Skeletal muscle satellite cell (primary cell): ENCODE data around the gene MRPL9. TPM values are rescaled to one million over a fixed set of nuclear protein-coding genes. Genes with fewer than 3 reads are reported as not detected.

Experiments used
- H3K27me3 ChIP-seq: 2 replicates; pipeline ENCODE4 v1.7.0; 2013; ENCODE audit warnings: low read length; ENCODE audit not compliant: control insufficient read depth, insufficient read depth
- H3K36me3 ChIP-seq: 2 replicates; pipeline ENCODE4 v1.7.0; 2013; ENCODE audit warnings: mild to moderate bottlenecking, control low read depth, low read length; ENCODE audit not compliant: insufficient read depth
- H3K4me1 ChIP-seq: 2 replicates; pipeline ENCODE4 v1.7.0; 2013; ENCODE audit warnings: low read length; ENCODE audit not compliant: control insufficient read depth, insufficient read depth
- H3K4me2 ChIP-seq: 2 replicates; pipeline ENCODE4 v1.7.0; 2013; ENCODE audit warnings: mild to moderate bottlenecking, low read length
- H3K4me3 ChIP-seq: 2 replicates; pipeline ENCODE4 v1.7.0; 2013; ENCODE audit warnings: low read length
- H3K9ac ChIP-seq: 2 replicates; pipeline ENCODE4 v1.7.0; 2013; ENCODE audit warnings: mild to moderate bottlenecking, low read depth, low read length, moderate library complexity
- H3K9me3 ChIP-seq: replicated peaks from 2 replicates; pipeline ENCODE4 v1.7.0; 2013; ENCODE audit warnings: mild to moderate bottlenecking, control low read depth, low read length
- total RNA-seq: library from RNA; depleted of rRNA; stranded (reverse); fragments of >200 nt; gene quantifications from 2 replicates; pipeline ENCODE4 v1.2.3, GENCODE V29; 2012; rRNA removed

The MRPL9 gene
- total RNA-seq = 85.0 and 104 TPM in 2 replicates

- peak within 1 kb of the TSS; percentile 74 for H3K4me3 ChIP-seq
- H3K9ac ChIP-seq = peak within 1 kb of the TSS; percentile 87
- no peaks in the 10 kb centered on the region for H3K9me3 ChIP-seq
- peak within 1 kb of the TSS; percentile 92 for H3K4me2 ChIP-seq
- peaks cover 30% of the 10 kb centered on the region for H3K36me3 ChIP-seq
- H3K27me3 ChIP-seq = no peaks in the 10 kb centered on the region
- peaks cover 15% of the 10 kb centered on the region for H3K4me1 ChIP-seq
Observed at GRCh38 chr1:151762941-151763921, at the start of gene MRPL9. TSS of gene MRPL9 (minus strand) at chr1:151763496. CDS start at chr1:151763479, 17 bp downstream.

GRCh38 chr1:151811181-151811580 is 47.9 kb upstream of the MRPL9 start:
- H3K4me3 ChIP-seq = peak overlapping the region; percentile 17
- H3K4me2 ChIP-seq = peak overlapping the region; percentile 50
- H3K4me1 ChIP-seq = peaks cover 8% of the 10 kb centered on the region
- H3K27me3 ChIP-seq = peaks cover 61% of the 10 kb centered on the region
- no peaks in the 10 kb centered on the region for H3K9me3 ChIP-seq
- H3K36me3 ChIP-seq = no peaks in the 10 kb centered on the region
- H3K9ac ChIP-seq = no peak overlapping the region

DNA sequence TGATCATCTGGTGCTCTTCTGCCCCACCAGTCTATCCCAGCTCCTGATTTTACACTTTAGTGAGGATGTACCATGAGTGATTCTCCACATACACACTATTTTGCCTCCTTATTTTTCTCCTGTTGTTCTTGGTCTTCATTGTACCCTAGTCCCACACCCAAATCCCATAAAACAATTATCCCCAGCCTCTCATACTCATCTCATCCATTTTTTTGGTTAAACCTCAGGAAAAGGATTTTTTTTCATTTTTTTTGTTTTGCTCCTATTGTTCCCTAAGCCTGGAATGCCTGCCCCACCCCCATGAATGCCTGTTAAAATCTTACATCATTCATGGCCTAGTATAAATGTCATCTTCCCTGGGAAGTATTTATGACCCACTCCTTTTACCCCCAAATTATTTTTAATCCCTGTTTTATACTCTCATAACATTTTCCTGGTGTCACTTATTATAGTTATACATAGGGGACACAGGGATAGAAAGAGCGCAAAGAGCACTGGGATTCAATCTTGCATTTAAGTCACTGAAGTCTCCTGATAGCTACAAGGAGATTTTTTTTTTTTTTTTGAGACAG is 46.8 kb upstream of the MRPL9 start:
- H3K27me3 ChIP-seq = peaks cover 63% of the 10 kb centered on the region

GRCh38 chr1:151809290-151809984 is 46.1 kb upstream of the MRPL9 start:
- Histone ChIP-seq H3K9ac (no peak overlapping the region), H3K36me3 (no peaks in the 10 kb centered on the region)

More for the DNA sequence above, 46.8 kb upstream of the MRPL9 start:
- Histone ChIP-seq H3K4me1 (peaks cover 8% of the 10 kb centered on the region), H3K9ac (no peak overlapping the region), H3K9me3 (no peaks in the 10 kb centered on the region), H3K4me2 (no peak overlapping the region), H3K36me3 (no peaks in the 10 kb centered on the region), H3K4me3 (no peak overlapping the region)

DNA sequence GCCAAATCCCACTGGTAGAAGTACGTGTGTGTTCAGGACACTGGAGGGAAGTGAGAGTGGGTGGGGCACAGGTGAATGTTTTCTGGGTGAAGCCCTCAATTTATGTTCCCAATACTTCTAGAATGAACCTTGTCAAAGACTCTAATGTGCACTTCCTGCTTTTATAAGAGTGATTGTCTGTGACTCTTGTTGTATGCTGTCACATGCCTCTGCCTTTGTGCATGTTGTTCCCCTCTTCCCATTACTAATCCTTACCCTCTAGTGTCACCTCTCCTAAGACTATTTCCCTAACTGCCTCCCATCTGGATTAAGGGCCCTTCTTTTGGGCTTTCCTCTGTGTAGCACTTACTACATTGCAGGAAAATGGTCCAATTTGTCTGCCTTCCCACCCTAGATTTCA is 44.5 kb upstream of the MRPL9 start:
- H3K27me3 ChIP-seq = peaks cover 69% of the 10 kb centered on the region

More at GRCh38 chr1:151809290-151809984, 46.1 kb upstream of the MRPL9 start:
- no peak overlapping the region for H3K4me3 ChIP-seq
- no peak overlapping the region for H3K4me2 ChIP-seq
- H3K4me1 ChIP-seq = peaks cover 8% of the 10 kb centered on the region
- no peaks in the 10 kb centered on the region for H3K9me3 ChIP-seq
- peaks cover 65% of the 10 kb centered on the region for H3K27me3 ChIP-seq

GRCh38 chr1:151807131-151807530 is 43.8 kb upstream of the MRPL9 start:
- H3K27me3 ChIP-seq = peaks cover 72% of the 10 kb centered on the region
- H3K4me2 ChIP-seq = no peak overlapping the region
- H3K4me1 ChIP-seq = peaks cover 8% of the 10 kb centered on the region
- no peaks in the 10 kb centered on the region for H3K36me3 ChIP-seq
- H3K9ac ChIP-seq = no peak overlapping the region
- H3K9me3 ChIP-seq = no peaks in the 10 kb centered on the region
- no peak overlapping the region for H3K4me3 ChIP-seq

More for the DNA sequence above, 44.5 kb upstream of the MRPL9 start:
- no peak overlapping the region for H3K4me3 ChIP-seq
- H3K9me3 ChIP-seq = no peaks in the 10 kb centered on the region
- H3K36me3 ChIP-seq = no peaks in the 10 kb centered on the region
- no peak overlapping the region for H3K9ac ChIP-seq
- H3K4me1 ChIP-seq = peaks cover 8% of the 10 kb centered on the region
- H3K4me2 ChIP-seq = no peak overlapping the region

DNA sequence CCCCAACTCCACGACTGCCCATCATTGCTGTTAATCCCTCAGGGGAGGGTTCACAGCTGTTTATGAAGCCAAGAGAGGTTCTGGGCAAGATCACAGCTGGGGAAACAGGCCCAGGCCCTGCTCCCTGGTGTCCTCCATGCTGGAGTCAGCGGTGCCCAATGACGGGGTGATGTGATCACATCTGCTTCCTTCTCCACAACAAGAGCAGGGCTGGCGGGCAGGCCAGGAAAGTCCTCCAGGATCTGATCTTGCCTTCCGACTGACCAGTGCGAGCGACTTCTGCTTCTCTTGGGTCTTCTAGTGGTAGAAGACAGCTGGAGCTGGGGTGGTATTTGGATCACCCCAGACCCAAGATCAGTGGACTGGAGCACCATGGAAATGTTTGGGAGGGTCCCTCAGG is 42.9 kb upstream of the MRPL9 start:
- Histone ChIP-seq H3K36me3 (no peaks in the 10 kb centered on the region), H3K9me3 (no peaks in the 10 kb centered on the region), H3K9ac (no peak overlapping the region), H3K4me1 (peaks cover 2% of the 10 kb centered on the region), H3K4me3 (no peak overlapping the region), H3K27me3 (peaks cover 81% of the 10 kb centered on the region), H3K4me2 (no peak overlapping the region)

GRCh38 chr1:151805066-151805820 is 41.9 kb upstream of the MRPL9 start, which contains the start of gene LINGO4:
TSS of gene LINGO4 (minus strand) at chr1:151805419. CDS start at chr1:151802704, 2,715 bp downstream.
- Histone ChIP-seq H3K4me2 (no peak within 1 kb of the TSS), H3K36me3 (no peaks in the 10 kb centered on the region), H3K27me3 (peaks cover 90% of the 10 kb centered on the region), H3K4me3 (no peak within 1 kb of the TSS), H3K9ac (no peak within 1 kb of the TSS), H3K9me3 (no peaks in the 10 kb centered on the region), H3K4me1 (no peaks in the 10 kb centered on the region)

DNA sequence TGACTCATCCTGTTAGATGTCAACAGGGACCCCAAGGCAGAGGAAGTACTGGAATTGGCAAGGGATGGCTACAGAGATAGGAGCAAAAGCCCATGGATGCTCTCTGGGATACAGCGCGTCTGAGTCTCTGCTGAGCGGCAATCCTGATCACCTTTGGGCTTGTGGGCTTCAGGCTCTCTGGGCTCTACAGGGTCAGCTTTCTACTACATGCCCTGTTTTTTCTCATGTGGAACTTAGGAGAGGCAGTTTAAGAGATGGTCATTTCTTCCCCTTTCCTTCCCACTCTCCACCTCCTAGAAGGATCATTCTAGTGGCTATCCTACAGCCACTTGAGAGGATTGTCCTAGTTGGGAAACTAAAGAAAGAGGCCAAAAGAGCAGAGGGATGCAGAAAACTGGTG is 40.6 kb upstream of the MRPL9 start:
- Histone ChIP-seq H3K4me3 (no peak overlapping the region), H3K9me3 (no peaks in the 10 kb centered on the region), H3K27me3 (peaks cover 98% of the 10 kb centered on the region), H3K9ac (no peak overlapping the region), H3K4me1 (no peaks in the 10 kb centered on the region), H3K36me3 (no peaks in the 10 kb centered on the region), H3K4me2 (no peak overlapping the region)

GRCh38 chr1:151803164-151803563 is 39.9 kb upstream of the MRPL9 start:
- Histone ChIP-seq H3K27me3 (peaks cover 98% of the 10 kb centered on the region), H3K4me1 (no peaks in the 10 kb centered on the region), H3K4me3 (no peak overlapping the region), H3K9me3 (no peaks in the 10 kb centered on the region), H3K36me3 (no peaks in the 10 kb centered on the region), H3K9ac (no peak overlapping the region), H3K4me2 (no peak overlapping the region)
